GM19328 (cell line): ENCODE measurements around the gene STK39.
A peak's percentile ranks its signal among the peaks of the same experiment; 100 is the strongest.

ENCODE experiments used
- ATAC-seq: cut with Tn5 transposase; IDR thresholded peaks from one replicate; pipeline ENCODE4 v1.9.1; 2021; ENCODE audit warnings: mild to moderate bottlenecking, moderate library complexity; ENCODE audit not compliant: unreplicated experiment

STK39 gene

DNA sequence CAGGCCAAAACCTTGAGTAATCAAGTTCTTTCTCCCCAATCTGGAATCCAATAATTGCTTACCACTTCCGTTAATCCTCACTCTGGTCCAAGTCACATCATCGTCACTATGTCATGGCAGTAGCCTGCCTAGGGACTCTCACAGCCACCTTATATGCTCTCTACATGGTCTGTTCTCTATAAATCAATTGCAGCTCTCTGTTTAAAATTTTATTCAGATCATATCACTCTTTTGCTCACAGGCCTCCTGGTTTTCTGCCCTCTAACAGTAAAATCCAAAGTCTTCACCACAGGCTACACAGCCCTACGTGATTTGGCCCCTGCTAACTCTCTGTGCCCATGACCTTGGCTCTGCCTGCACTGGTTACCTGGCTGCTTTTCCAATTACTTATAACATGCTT, 188.7 kb downstream of the STK39 start:
- no peak for ATAC-seq

DNA sequence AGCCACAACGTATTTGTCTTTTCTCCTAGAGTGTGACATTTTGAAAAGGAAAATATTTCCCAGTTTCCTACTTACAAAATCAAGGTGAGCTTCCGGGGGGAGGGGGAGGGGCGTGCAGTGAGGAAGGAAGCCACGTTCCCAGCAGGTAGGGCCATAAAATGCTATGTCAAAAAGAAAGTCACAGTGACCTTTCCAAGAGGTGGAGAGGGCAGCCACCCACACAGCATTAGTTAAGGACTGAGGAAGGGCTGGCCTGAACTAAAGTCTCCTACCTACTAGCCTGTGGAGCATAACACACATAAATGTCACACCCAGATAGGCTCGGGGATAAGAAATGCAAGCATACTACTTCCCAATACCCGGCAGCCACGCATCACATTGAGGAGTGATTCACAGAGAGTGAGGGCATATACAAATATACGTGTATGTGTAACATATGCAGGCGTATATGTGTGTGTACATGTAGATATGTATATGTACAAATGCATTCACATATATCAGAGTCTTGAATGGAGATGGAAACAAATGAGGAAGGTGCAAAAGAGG, 191.1 kb downstream of the STK39 start:
- no peak for ATAC-seq

DNA sequence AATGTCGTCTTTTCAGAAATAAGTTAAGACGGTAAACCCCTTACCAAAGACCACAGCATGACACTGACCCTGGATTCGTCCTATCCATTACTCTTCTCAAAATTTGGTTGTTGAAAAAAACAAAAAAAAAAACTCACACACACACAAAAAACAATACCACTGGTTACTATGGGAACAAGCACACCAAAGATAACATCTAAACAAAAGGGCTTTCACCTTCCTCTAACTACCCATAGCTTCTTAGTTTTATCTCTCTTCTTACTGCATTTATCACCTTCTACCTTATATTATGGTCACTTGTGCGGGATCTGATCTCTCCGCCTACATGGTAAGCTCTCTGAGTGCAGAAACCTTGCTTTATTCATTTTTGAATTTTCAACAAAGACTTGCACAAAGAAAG, 192.7 kb downstream of the STK39 start:
- ATAC-seq, result no peak

DNA sequence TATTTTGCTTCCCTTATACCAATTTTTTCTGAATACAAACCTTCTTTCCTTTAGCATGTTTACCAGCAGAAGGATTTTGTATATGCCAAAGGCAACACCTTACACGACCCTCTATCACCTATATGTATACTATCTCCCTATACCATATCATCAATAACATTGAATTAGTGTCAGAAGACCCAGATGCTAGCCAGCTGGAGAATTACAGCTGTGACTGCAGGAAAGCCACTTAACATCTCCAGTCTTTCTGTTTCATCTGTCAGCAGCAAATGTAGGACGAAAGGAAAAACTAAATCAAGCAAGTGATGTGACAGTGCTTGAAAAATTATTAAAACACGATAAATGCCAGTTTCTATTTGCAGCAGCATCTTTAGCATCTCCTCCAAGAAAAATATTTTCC, 193.7 kb downstream of the STK39 start:
- ATAC-seq, result no peak

DNA sequence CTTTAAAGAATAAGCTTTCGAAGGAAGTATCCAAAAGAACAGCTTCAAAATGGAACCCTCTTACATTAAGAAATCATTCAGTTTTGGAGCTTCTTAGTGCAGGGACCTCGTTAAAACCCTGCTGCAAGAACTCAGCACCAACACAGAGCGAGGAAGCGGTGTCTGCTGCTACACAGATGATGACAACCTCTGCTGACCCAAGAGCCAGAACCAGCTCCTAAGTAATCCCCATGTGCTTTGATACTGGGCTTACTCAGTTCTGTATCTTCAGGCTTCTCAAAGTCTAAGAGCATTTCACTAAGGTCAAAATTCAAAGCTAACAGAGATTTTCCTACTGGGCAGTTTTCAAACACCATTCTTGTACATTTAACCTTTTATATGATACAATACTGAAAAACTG, 194.6 kb downstream of the STK39 start:
- ATAC-seq, result no peak

DNA sequence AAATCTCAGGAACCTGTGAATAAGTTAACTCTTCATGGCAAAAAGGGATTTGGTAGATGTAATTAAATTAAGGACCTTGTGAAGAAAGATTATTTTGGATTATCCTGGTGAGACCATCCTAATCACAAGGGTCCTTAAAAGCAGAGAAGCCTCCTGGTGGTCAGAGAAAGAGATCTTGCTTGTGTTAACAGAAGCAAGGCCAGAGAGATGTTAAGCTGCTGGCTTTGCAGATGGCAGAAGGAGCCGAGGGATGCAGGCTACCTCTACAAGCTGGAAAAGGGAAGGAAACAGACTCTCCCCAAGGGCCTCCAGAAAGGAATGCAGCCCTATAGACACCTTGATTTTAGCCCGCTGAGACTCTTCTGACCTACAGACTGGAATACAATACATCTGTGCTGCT, 197.0 kb downstream of the STK39 start:
- ATAC-seq, result no peak

DNA sequence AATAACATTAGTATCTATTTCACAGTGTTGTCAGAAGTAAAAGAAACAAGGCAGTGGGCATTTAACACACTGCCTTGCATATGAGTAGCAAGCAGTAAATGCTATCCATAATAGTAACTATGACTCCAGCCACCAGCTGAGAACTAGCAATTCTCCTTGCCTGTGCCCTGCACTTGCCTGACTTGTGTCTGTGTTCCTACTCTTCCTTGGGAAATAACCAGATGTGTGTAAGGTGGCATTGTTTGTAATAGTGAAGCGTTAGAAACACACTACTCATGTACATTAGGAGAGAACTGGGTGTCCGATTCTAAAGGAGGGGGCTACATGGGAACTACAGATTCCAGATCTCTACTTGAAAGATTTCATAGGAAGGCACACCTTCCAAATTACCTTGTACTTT, 197.8 kb downstream of the STK39 start:
- no peak for ATAC-seq

DNA sequence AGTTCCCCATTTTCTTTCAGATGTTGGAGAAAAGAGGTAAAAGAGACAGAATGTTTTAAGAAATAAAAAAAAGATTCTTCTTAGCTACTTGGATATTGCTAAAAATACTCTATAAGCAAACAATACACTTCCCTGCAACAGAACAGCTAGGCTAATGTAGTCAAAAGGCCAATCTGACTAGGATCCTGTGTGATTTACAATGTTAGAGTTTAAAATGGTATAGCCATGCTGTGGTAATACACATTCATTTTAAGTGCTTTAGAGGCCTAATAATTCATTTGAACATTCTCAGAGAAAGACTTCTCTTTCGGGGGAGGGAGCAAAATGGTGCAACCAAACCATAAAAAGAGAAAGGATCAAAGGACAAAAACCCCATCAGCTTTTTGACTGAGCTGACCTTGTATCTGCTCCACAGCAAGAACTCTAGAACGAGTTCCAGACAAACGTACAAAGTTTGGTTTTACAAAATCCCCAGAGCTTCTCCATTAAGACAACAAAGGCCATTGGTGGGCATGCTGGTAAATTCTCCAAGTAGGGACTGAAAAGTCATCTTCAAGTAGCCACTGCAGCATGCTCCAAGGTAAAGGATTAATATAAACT, 200.2 kb downstream of the STK39 start:
- no peak for ATAC-seq

DNA sequence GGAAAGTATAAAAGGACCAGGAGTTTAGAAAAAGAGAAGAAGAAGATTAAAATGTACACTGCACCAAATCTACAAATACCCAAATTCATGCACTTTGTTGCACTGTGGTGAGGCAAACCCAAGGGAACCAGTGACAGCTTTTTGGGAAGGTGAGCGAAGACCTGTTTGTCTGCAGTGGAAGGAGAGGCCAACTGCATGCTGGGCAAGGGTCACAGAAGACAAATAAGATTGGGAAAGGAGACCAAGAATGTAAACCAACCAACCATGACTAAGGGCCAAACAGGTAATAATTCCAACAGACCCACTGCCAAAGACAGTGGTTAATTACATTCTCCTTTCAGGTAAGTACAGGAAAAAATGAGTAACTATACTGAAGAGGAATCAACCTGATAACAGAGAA, 202.8 kb downstream of the STK39 start:
- no peak for ATAC-seq

DNA sequence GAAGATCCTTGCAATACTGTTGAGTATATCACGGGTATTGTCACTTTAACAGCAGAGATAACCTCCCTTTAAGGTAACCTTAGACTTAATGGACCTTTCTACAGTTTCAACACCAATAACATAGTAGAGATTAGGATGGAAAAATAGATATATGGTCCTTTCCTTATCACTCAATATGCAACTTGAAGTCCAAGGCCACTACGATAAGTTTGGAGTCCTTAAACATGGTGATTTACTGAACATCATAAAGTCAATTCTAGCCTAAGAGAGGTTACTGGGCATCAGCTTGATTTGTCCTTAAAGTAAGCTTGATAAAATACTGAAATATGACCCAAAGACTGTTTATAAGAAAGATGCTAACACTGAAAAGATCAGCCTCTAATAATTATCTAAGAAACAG, 203.2 kb downstream of the STK39 start:
- ATAC-seq, result no peak

DNA sequence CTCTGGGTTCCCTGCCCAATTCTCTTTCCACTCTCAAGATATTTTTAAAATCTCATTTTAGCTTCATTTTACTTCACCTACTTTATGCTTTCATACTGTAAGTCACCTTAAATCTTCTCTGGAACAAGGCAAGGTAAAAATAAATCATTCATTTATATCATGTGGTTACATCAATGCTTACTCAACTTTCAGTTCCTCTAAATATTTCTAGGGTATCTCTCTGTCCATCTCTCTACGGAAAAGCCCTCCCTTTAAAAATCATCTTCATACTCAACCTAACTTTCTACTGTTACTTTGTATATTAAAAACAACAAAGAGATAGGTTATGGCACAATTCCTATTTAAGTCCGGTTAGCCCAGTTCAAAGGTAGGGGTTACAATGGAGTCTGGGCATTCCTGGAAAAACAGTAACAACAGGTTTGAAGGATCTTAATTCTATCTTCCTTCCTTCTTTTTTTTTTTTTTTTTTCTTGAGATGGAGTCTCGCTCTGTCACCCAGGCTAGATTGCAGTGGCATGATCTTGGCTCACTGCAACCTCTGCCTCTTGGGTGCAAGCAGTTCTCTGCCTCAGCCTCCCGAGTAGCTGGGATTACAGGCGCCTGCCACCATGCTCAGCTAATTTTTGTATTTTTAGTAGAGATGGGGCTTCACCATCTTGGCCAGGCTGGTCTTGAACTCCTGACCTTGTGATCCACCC, 205.1 kb downstream of the STK39 start:
- ATAC-seq, result peak; percentile 91

DNA sequence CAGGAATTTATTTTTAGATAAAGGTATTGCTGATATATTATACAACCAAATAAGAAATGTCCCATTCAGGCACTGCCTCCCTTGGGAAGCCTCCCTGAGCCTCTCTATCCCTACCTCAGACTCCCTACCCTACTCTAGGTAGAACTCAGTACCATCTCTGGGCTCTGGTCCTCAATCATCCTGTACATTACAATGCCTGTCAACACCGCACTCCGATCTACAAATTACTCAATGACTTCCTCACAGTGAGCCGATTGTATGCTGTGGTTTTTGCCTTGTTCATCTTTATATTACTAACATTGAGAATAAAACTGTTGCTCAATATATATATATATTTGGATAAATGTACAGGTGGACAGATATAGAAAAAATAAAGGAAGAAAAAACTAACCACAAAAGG, 207.5 kb downstream of the STK39 start:
- no peak for ATAC-seq

DNA sequence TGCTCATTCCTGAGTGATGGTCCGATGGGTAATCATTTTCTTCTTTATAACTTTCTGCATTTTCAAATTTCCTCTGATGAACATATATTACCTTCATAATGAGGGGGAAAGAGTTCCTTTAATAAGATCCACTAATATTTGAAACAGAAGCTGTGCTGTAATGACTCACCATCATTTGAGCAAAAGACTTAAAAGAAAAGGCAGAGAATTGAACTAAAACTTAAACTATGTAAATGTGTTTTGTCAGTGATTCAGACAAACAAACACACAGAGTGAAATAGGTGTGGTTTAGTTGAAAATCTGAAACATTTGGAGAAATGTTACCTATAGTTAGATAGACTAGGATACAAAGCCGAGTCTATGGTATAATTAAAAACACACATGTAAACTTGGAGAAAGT, 209.6 kb downstream of the STK39 start:
- no peak for ATAC-seq

DNA sequence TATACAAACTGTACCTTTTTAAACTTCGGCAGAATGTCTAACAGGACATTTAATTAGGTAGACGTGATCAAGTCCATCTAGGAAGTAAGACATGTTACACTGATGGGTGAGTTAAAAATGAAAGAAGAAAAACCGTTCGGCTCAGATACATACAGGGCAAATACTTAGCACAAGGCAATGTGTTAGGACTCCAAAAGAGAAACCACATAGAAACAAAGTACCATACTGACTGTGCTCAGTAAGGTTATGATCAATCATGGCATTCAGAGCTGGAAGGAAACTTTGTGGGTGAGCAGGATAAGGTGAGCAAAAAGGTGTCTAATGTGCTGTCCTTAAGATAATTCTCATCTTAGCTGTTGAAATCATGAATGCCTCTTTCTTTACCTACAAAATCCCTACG, 211.9 kb downstream of the STK39 start:
- peak; percentile 52 for ATAC-seq

DNA sequence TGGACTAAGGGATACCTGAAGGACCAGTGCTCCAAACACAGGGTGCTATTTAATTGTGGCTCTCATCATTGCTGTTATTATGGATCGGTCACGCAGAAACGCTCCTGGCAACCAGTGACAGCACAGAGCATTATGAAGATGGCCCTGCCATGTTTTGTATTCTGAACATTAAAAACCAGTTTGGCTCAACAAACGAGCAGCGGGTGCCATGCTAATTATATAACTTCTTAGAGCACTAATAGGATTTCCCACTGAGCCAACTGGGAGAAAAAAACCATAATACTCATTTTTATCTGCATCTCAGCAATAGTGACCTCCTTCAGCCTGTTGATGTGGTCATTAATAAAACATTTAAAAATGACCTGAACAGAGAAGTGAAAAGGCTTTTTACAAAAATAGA, 212.8 kb downstream of the STK39 start:
- no peak for ATAC-seq

DNA sequence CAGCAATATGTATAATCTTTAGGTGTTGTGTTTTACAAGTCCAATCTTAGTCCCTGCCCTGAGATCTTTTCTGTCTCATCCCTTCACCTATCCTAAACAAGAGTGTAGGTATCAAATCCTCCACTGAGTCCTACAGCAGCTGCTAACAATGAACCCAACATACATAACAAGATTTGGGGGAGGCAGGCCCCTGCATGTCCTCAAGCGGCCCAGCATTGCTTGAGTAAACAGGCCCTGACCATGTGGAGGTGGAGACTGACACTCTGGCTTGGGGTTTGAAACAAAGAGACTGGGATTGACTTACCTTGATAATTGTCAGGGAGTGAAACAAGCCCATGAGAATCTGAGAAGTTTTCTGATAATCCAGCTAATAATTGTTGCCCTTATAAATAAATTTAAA, 213.4 kb downstream of the STK39 start:
- ATAC-seq, result no peak

DNA sequence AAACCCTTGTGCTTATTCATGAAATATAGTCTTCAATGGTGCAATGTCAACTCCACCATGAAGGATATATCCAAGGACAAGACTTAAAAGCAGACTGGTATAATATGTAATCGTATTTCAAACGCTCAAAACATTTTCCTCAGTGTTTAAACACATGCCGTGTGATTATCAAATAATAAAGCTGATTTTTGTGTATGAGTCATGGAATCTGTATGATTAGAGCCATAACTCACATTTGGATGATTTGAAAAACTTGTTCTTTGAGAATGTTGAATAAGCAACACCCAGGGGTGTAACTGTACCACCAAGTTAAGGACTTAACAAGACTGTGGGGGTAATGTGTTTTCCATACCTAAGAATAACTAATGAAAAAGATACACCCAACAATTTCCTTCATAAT, 215.3 kb downstream of the STK39 start:
- ATAC-seq, result no peak

DNA sequence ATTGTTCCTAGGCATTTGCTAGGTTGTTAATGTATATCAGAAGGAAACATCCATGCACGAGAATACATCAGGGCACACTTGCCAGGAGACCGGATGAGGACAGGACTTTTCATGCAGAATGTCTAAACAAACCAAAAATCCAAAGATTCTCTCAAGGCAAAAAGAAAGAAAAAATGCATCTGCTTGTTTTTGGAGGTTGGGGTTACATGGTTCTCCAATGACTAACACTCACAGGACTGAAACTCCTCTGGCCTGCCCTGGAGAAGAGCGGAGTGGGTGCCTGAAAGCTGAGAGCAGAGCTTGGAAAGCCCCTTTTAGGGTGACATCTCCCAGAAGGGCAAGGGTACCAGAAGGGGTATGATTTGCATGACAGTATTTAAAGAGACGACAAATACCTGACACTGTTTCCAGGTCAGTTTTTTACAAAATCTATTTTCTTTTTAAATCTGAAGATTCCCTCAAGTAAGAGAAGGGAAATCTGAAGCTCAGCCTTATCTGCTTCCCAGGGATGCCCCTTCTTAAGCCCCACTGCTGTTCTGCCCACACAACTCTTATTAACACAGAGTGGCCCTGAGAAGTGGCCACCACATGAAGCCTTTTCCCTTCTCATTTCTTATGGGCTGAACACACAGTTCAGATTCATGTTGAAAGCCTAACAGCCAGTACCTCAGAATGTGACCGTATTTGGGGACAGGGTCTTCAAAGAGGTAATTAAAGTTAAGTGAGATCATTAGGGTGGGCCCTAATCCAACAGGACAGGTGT, 216.4 kb downstream of the STK39 start:
- no peak for ATAC-seq

DNA sequence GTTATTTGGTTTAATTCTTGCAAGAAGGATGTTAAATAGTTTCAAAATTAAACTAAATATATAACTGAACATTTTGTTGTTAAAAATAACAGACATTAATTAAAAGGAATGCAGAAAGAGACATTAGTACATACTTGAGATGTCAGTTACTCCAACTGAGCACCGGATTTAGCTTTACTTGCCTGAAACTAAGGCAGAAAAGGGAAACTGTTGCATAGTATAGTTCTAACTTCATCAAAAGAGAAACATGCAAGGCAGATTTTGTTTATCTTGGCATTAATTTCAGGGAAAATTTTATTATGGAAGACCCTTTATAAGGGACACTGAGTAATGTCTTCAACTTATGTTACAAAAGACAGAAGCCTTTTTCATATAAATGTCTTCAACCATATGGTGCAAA, 218.3 kb downstream of the STK39 start:
- no peak for ATAC-seq

DNA sequence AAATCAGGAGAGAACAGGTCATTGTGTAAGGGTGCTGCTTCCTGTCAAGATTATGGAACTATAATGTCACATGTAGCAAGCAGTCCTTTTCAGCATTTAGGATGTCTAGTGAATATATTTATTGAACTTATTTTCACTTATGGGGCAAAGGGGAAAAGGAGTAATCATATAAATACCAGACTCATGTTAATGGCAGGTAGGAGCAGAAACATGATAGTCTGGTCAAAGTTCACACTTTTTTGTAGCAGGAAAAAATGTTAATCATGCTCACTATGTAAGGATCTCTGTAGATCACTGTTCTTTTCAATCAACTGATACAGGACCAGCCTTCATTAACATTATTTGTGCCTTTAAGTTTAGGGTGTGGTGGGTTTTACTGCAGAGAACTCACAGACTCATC, 219.0 kb downstream of the STK39 start:
- ATAC-seq, result no peak

DNA sequence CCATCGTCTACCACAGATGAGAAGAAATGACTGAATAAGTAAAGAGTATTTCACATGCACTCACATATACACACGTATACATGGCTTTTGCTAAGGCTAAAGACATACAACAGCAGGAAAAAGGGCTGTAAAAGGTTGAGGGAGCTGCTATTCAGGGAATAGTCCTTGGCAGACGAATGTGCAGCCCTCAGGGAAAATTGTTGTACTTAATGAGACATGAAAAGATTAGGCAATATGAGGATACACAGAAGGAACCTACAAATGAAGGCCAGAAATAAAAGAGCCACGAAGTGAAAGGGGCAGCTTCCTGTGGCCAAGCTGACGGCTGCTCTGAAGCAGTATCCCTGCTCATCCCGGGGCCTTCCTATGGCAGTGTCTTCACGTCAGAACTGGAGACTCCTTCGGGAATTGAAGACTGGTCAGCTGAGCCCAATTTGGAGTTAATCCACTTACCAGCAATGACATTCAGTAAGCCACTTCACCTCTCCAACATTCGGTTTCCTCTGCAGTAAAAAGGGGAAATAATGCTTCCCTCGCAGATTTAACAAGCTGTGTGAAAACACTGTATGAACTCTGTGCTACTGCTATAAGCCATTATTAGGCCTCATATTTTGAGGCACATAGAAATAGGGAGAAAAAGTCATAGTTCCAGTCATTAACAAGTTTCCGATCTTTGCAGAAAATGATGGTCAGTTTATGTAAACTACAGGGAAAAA, 221.8 kb downstream of the STK39 start:
- no peak for ATAC-seq
